Nephron progenitor cell (in vitro differentiated cells): ENCODE results near the gene ERC1.
A peak's percentile ranks its signal among the peaks of the same experiment; 100 is the strongest.

Experiments
- DNase-seq: peaks from one replicate; pipeline ENCODE4 v3.0.0; 2021
- H3K27ac Mint-ChIP-seq: 2 replicates; pipeline ENCODE4 v1.8.0; 2021; ENCODE audit warnings: mild to moderate bottlenecking, moderate library complexity, mixed read lengths
- H3K27me3 Mint-ChIP-seq: 2 replicates; pipeline ENCODE4 v1.8.0; 2021; ENCODE audit warnings: mild to moderate bottlenecking, low read depth, mixed read lengths; ENCODE audit not compliant: poor library complexity
- H3K36me3 Mint-ChIP-seq: 2 replicates; pipeline ENCODE4 v1.8.0; 2021; ENCODE audit warnings: low read depth, mixed read lengths
- H3K4me1 Mint-ChIP-seq: 2 replicates; pipeline ENCODE4 v1.8.0; 2021; ENCODE audit warnings: mixed read lengths
- H3K4me3 Mint-ChIP-seq: 2 replicates; pipeline ENCODE4 v1.8.0; 2021; ENCODE audit warnings: mild to moderate bottlenecking, moderate library complexity, mixed read lengths
- H3K9me3 Mint-ChIP-seq: 2 replicates; pipeline ENCODE4 v1.8.0; 2021; ENCODE audit warnings: mild to moderate bottlenecking, moderate library complexity, mixed read lengths
- TF ChIP-seq, protein P1 (sequence below): fragments of 200-600 bp; sonication (generic); IDR thresholded peaks from 2 replicates; pipeline ENCODE4 v1.5.0; 2021; ENCODE audit warnings: antibody characterized with exemption

ERC1 gene

DNA sequence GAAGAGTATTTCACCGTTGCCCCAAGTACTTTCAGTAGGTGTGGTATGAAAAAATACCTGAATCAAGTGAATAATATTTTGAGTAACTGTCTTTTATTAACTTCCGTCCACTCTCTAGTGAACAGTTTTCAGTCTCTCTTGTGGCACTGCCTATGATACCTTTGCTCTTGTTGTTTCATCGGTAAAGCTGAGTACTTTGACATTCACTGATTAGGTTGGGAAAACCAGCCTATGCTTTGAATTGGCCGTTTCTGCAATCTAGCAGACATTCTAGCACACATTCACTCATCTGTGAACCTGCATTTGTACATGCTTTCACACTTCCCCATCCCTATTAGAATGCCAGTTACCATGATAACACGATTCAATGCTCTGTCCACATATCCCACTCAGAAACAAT, 386.1 kb downstream of the ERC1 start:
- TF ChIP-seq, protein P1, sequence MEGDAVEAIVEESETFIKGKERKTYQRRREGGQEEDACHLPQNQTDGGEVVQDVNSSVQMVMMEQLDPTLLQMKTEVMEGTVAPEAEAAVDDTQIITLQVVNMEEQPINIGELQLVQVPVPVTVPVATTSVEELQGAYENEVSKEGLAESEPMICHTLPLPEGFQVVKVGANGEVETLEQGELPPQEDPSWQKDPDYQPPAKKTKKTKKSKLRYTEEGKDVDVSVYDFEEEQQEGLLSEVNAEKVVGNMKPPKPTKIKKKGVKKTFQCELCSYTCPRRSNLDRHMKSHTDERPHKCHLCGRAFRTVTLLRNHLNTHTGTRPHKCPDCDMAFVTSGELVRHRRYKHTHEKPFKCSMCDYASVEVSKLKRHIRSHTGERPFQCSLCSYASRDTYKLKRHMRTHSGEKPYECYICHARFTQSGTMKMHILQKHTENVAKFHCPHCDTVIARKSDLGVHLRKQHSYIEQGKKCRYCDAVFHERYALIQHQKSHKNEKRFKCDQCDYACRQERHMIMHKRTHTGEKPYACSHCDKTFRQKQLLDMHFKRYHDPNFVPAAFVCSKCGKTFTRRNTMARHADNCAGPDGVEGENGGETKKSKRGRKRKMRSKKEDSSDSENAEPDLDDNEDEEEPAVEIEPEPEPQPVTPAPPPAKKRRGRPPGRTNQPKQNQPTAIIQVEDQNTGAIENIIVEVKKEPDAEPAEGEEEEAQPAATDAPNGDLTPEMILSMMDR: no peak
- Mint-ChIP-seq H3K9me3 (peaks cover 25% of the 10 kb centered on the region), H3K4me3 (no peak overlapping the region), H3K27ac (no peak overlapping the region), H3K36me3 (peaks cover 54% of the 10 kb centered on the region), H3K27me3 (no peaks in the 10 kb centered on the region), H3K4me1 (peaks cover 43% of the 10 kb centered on the region)
- DNase-seq: no peak

DNA sequence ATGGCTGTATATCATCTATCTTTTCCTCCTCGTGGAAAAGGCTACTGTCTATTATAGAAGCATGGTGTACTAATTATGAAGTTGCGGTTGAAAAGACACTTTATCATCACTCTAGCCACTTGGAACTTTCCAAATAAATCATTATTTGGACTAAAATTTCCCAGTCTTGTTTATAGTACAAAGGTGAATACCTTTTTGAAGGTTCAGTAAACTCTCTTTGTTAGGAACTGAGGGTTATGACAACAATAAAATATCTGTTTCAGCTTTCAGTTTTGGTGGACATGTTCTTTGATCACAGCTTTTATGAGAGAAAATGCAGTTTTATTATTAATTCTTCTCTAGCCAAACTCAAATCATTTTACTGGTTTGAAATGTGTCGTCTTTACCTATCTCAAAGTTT, 386.7 kb downstream of the ERC1 start:
- H3K9me3 Mint-ChIP-seq: peaks cover 25% of the 10 kb centered on the region
- H3K27ac Mint-ChIP-seq: no peak overlapping the region
- no peak overlapping the region for H3K4me3 Mint-ChIP-seq
- peaks cover 48% of the 10 kb centered on the region for H3K36me3 Mint-ChIP-seq
- no peaks in the 10 kb centered on the region for H3K27me3 Mint-ChIP-seq
- TF ChIP-seq, protein P1: no peak
- no peak for DNase-seq
- peaks cover 49% of the 10 kb centered on the region for H3K4me1 Mint-ChIP-seq

DNA sequence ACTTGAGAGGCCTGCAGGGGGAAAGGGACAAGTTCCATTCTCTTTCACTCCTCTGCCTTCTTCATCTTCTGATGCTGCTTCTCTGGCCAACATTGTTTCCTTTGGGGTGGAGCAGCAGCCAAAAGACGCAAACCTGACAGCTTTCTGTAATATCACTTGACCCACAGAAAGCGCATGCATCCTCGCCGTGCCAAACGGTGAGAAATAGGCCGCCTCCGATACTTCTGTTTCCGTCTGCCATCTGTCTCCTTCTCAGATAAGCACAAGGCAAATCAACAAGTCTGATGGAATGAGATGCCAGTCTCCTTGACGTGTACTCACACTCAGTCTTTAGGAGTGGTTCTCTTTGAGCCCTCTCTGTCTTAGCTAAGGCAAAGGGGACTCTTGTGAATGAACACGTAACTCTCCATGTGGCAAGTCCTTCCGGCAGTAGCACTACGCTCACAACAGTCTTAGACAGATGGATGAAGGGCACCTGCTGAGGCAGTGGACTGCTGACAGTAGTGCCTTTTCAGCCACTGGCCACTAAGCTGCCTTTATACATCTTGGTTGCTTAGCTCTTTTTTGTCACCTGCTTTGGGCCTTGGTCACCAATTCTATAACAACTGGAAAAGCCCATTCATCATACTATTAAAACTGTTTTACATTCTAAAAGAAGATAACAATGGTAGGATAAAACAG, 389.3 kb downstream of the ERC1 start:
- H3K36me3 Mint-ChIP-seq: peaks cover 36% of the 10 kb centered on the region
- H3K9me3 Mint-ChIP-seq: peaks cover 27% of the 10 kb centered on the region
- H3K27ac Mint-ChIP-seq: no peak overlapping the region
- no peaks in the 10 kb centered on the region for H3K27me3 Mint-ChIP-seq
- H3K4me3 Mint-ChIP-seq: no peak overlapping the region
- TF ChIP-seq, protein P1: no peak
- peaks cover 42% of the 10 kb centered on the region for H3K4me1 Mint-ChIP-seq
- no peak for DNase-seq

DNA sequence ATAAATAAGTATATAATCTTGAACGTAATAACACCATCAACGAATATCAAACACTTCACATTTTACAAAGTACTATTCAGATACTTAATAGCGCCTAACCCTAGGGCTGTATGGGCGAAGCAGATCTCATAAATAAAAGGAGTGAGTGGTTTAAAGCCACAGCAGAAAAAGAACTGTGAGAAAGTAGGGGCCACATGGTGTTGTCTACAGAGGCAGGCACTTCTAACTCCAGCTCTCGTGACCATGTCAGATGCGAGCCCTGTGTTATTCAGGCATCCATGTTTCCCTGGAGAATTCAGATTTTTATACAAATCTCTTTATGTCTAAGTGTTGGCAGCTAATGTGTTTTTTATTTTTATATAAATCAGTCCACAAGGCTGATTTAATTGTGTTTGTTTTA, 391.1 kb downstream of the ERC1 start:
- H3K27me3 Mint-ChIP-seq: peaks cover 5% of the 10 kb centered on the region
- H3K4me3 Mint-ChIP-seq: no peak overlapping the region
- TF ChIP-seq, protein P1: no peak
- peak overlapping the region; percentile 53 for H3K27ac Mint-ChIP-seq
- no peak for DNase-seq
- peaks cover 25% of the 10 kb centered on the region for H3K9me3 Mint-ChIP-seq
- peaks cover 32% of the 10 kb centered on the region for H3K36me3 Mint-ChIP-seq
- peaks cover 42% of the 10 kb centered on the region for H3K4me1 Mint-ChIP-seq

DNA sequence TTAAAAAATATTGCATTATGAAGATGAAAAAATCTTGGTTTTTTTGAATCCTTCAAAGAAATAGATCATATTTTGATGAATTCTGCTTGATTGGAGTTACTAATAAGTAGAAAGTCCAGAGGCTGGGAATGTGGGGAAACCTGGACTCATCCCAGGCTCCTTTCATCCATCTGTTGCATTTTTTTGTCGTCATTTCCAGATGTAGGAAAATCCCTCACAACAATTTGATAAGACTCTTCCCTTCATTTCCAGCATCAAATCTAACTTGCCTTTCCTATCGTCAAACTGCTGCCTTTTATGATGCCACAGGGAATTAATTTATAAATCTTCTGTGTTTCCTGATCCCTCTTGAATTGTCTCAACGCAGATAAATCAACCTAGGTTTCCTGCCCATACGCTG, 391.8 kb downstream of the ERC1 start:
- TF ChIP-seq, protein P1: no peak
- Mint-ChIP-seq H3K4me3 (peak overlapping the region; percentile 26), H3K27me3 (peaks cover 5% of the 10 kb centered on the region), H3K9me3 (peaks cover 30% of the 10 kb centered on the region), H3K4me1 (peaks cover 42% of the 10 kb centered on the region), H3K27ac (peak overlapping the region; percentile 64), H3K36me3 (peaks cover 34% of the 10 kb centered on the region)
- no peak for DNase-seq

DNA sequence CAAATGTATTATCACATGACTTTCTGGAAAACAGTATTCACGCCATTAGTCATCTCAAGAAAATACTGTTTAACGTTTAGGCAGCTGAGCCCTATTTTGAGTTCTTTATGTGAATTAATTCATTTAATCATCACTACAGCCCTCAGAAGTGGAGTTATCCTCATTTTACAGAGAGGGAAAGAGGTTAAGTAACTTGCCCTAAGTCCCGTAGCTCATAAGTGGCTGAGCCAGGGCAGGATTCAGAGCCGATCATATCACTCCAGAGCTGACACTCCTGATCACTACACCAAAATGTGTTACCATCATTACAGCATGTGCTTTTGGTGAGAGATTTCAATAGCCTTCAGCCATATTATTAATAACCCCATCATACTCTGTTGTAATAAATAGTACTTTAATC, 392.7 kb downstream of the ERC1 start:
- peaks cover 5% of the 10 kb centered on the region for H3K27me3 Mint-ChIP-seq
- peaks cover 44% of the 10 kb centered on the region for H3K36me3 Mint-ChIP-seq
- TF ChIP-seq, protein P1: no peak
- DNase-seq: no peak
- peaks cover 39% of the 10 kb centered on the region for H3K9me3 Mint-ChIP-seq
- no peak overlapping the region for H3K4me3 Mint-ChIP-seq
- H3K4me1 Mint-ChIP-seq: peaks cover 42% of the 10 kb centered on the region
- H3K27ac Mint-ChIP-seq: no peak overlapping the region
